AG04449 (cell line): Measurements from ENCODE around the gene MYO5A.

ENCODE experiments used
- CTCF ChIA-PET: fragments of 350-600 bp; formaldehyde crosslinking; extraction: SDS; loops from one replicate; lab custom pipeline; 2021; ENCODE audit warnings: antibody characterized with exemption; lab: Yijun Ruan, JAX
- POLR2A ChIA-PET: fragments of 400-600, 350-600 bp; formaldehyde crosslinking; extraction: SDS; loops from one replicate; lab custom pipeline; 2020; ENCODE audit warnings: antibody characterized with exemption, inconsistent platforms; lab: Yijun Ruan, JAX
- DNase-seq: peaks from one replicate; pipeline ENCODE4 v3.0.0-alpha.2; 2010; ENCODE audit warnings: low read depth, low spot score
- H3K4me3 ChIP-seq: 2 replicates; pipeline ENCODE4 v1.5.1; 2011; ENCODE audit warnings: low read depth, mild to moderate bottlenecking, control low read depth, low read length
- CTCF ChIP-seq: IDR thresholded peaks from one replicate; pipeline ENCODE4 v1.5.1; 2011; ENCODE audit warnings: mild to moderate bottlenecking, moderate library complexity, low read length, control low read depth, inconsistent platforms; ENCODE audit not compliant: insufficient read depth; ENCODE audit errors: missing control alignments

MYO5A gene

GRCh38 chr15:52352086-52352485 is 176.6 kb downstream of the MYO5A start:
- POLR2A ChIA-PET: no interaction called here
- no peak for DNase-seq
- TF ChIP-seq CTCF: no peak
- no peak overlapping the region for H3K4me3 ChIP-seq
- CTCF ChIA-PET: interaction anchor here (1.3 kb wide), 1 partner anchor 40 kb away, joined by 4 read pairs; no protein-coding TSS in a partner anchor

GRCh38 chr15:52351206-52351908 is 177.3 kb downstream of the MYO5A start:
- no peak overlapping the region for H3K4me3 ChIP-seq
- POLR2A ChIA-PET: no interaction called here
- TF ChIP-seq CTCF: no peak
- DNase-seq: no peak
- CTCF ChIA-PET: interaction anchor here (1.3 kb wide), 1 partner anchor 41 kb away, joined by 4 read pairs; no protein-coding TSS in a partner anchor

GRCh38 chr15:52350423-52350822 is 178.3 kb downstream of the MYO5A start:
- DNase-seq: no peak
- ChIA-PET POLR2A (no interaction called here), CTCF (interaction anchor here (2.1 kb wide), 1 partner anchor 9 kb away, joined by 6 read pairs; no protein-coding TSS in a partner anchor)
- TF ChIP-seq CTCF: no peak
- no peak overlapping the region for H3K4me3 ChIP-seq

- no peak for TF ChIP-seq CTCF
- CTCF ChIA-PET: interaction anchor here (2.1 kb wide), 1 partner anchor 10 kb away, joined by 6 read pairs; no protein-coding TSS in a partner anchor
- H3K4me3 ChIP-seq: no peak overlapping the region
- POLR2A ChIA-PET: interaction anchor here (0.7 kb wide), 1 partner anchor 218 kb away, joined by 4 read pairs; no protein-coding TSS in a partner anchor
- DNase-seq: no peak
These were observed 179.5 kb downstream of the MYO5A start for GRCh38 chr15:52349052-52349700.

GRCh38 chr15:52348056-52348745 is 180.5 kb downstream of the MYO5A start:
- DNase-seq: no peak
- no peak for TF ChIP-seq CTCF
- ChIA-PET CTCF (interaction anchor here (1.3 to 2.1 kb wide), 3 partner anchors 9 to 17 kb away, joined by 3 to 6 read pairs (median 5); no protein-coding TSS in a partner anchor), POLR2A (interaction anchor here (0.7 kb wide), 2 partner anchors 13 to 219 kb away, joined by 3 to 4 read pairs; no protein-coding TSS in a partner anchor)
- H3K4me3 ChIP-seq: no peak overlapping the region

- ChIA-PET POLR2A (no interaction called here), CTCF (interaction anchor here (1.6 kb wide), 1 partner anchor 387 kb away, joined by 5 read pairs; no protein-coding TSS in a partner anchor)
- TF ChIP-seq CTCF: no peak
- no peak for DNase-seq
- no peak overlapping the region for H3K4me3 ChIP-seq
These were observed 184.1 kb downstream of the MYO5A start for GRCh38 chr15:52344592-52344991.
